HEK293 (cell line): ENCODE data around the gene CLDN24.
"Not testable (repeated sequence)": the region's sequence is repeated elsewhere in the genome, so short reads cannot be mapped to it uniquely, and the experiment has no call there.

Source experiments
- CTCF ChIA-PET: fragments of 350-600 bp; formaldehyde crosslinking; extraction: SDS; loops from one replicate; lab custom pipeline; 2021; ENCODE audit warnings: antibody characterized with exemption; lab: Yijun Ruan, JAX
- POLR2A ChIA-PET: fragments of 300-600 bp; formaldehyde crosslinking; extraction: SDS; loops from one replicate; lab custom pipeline; 2020; ENCODE audit warnings: antibody characterized with exemption, inconsistent platforms; lab: Yijun Ruan, JAX
- H3K27ac ChIP-seq: fragments of 200-500 bp; sonication (Bioruptor generic); 2 replicates; pipeline ENCODE4 v1.5.1; 2014; ENCODE audit warnings: low read depth, low read length, control low read depth, inconsistent platforms; ENCODE audit errors: extremely low read depth
- H3K36me3 ChIP-seq, 2 experiments: fragments of 200-500 bp in 1 of 2; sonication (Bioruptor generic) in 1 of 2; 1 replicate in 1 of 2; 2 replicates in 1 of 2; pipeline ENCODE4 v1.5.1; 2014 to 2017; ENCODE audit warnings: inconsistent platforms in 2 of 2, low read length in 2 of 2; ENCODE audit not compliant: control insufficient read depth in 2 of 2, insufficient read depth in 1 of 2
- H3K4me1 ChIP-seq: fragments of 200-500 bp; sonication (Bioruptor generic); 2 replicates; pipeline ENCODE4 v1.5.1; 2014; ENCODE audit warnings: mild to moderate bottlenecking, low read length, inconsistent platforms; ENCODE audit not compliant: control insufficient read depth, insufficient read depth
- H3K4me3 ChIP-seq: 2 replicates; pipeline ENCODE4 v1.5.1; 2011; ENCODE audit warnings: low read depth, mild to moderate bottlenecking, control low read depth, low read length, moderate library complexity
- H3K9me3 ChIP-seq: fragments of 200-500 bp; sonication (Bioruptor generic); 2 replicates; pipeline ENCODE4 v1.5.1; 2014; ENCODE audit warnings: low read depth, low read length, inconsistent platforms; ENCODE audit not compliant: control insufficient read depth, insufficient read depth
- MZF1 ChIP-seq: fragments of 450-650 bp; formaldehyde crosslinking; IDR thresholded peaks from 2 replicates; pipeline ENCODE4 v1.5.1; 2017; ENCODE audit warnings: missing biosample characterization, missing genetic modification characterization, borderline replicate concordance
- PATZ1 ChIP-seq: fragments of 450-650 bp; formaldehyde crosslinking; IDR thresholded peaks from 2 replicates; pipeline ENCODE4 v1.5.1; 2016; ENCODE audit warnings: missing biosample characterization, missing genetic modification characterization
- PRDM10 ChIP-seq: fragments of 450-650 bp; formaldehyde crosslinking; IDR thresholded peaks from 2 replicates; pipeline ENCODE4 v1.5.1; 2016; ENCODE audit warnings: missing biosample characterization, missing genetic modification characterization
- SCRT1 ChIP-seq: fragments of 450-650 bp; formaldehyde crosslinking; IDR thresholded peaks from 2 replicates; pipeline ENCODE4 v1.5.1; 2016; ENCODE audit warnings: missing biosample characterization, missing genetic modification characterization, borderline replicate concordance
- SETDB1 ChIP-seq: IDR thresholded peaks from one replicate; pipeline ENCODE4 v1.6.1; 2017; ENCODE audit warnings: mild to moderate bottlenecking, low read length, moderate library complexity, mixed read lengths; ENCODE audit not compliant: insufficient read length
- TSHZ1 ChIP-seq: fragments of 450-650 bp; formaldehyde crosslinking; IDR thresholded peaks from 2 replicates; pipeline ENCODE4 v1.5.1; 2016; ENCODE audit warnings: missing biosample characterization, missing genetic modification characterization, borderline replicate concordance
- ZBTB7A ChIP-seq: fragments of 450-650 bp; formaldehyde crosslinking; IDR thresholded peaks from 2 replicates; pipeline ENCODE4 v1.5.1; 2016; ENCODE audit warnings: low read depth, missing biosample characterization, missing genetic modification characterization
- ZNF112 ChIP-seq: fragments of 450-650 bp; formaldehyde crosslinking; IDR thresholded peaks from 2 replicates; pipeline ENCODE4 v1.5.0; 2017; ENCODE audit warnings: missing biosample characterization, missing genetic modification characterization
- ZNF184 ChIP-seq: fragments of 450-650 bp; IDR thresholded peaks from 2 replicates; pipeline ENCODE4 v1.5.1; 2018; ENCODE audit warnings: missing biosample characterization, mild to moderate bottlenecking, missing genetic modification characterization
- ZNF239 ChIP-seq: fragments of 450-650 bp; formaldehyde crosslinking; IDR thresholded peaks from 2 replicates; pipeline ENCODE4 v1.5.1; 2016; ENCODE audit warnings: missing biosample characterization, missing genetic modification characterization
- ZNF26 ChIP-seq: fragments of 450-650 bp; formaldehyde crosslinking; IDR thresholded peaks from 2 replicates; pipeline ENCODE4 v1.5.1; 2016; ENCODE audit warnings: missing biosample characterization, missing genetic modification characterization
- ZNF280C ChIP-seq: fragments of 450-650 bp; formaldehyde crosslinking; IDR thresholded peaks from 2 replicates; pipeline ENCODE4 v1.5.1; 2016; ENCODE audit warnings: missing biosample characterization, missing genetic modification characterization
- ZNF366 ChIP-seq: fragments of 450-650 bp; formaldehyde crosslinking; conservative IDR thresholded peaks from 2 replicates; pipeline ENCODE4 v1.5.1; 2016; ENCODE audit warnings: missing biosample characterization, missing genetic modification characterization
- ZNF707 ChIP-seq: fragments of 450-650 bp; formaldehyde crosslinking; IDR thresholded peaks from 2 replicates; pipeline ENCODE4 v1.5.1; 2016; ENCODE audit warnings: missing biosample characterization, missing genetic modification characterization
- ZNF791 ChIP-seq: fragments of 450-650 bp; formaldehyde crosslinking; IDR thresholded peaks from 2 replicates; pipeline ENCODE4 v1.5.1; 2016; ENCODE audit warnings: missing biosample characterization, missing genetic modification characterization

Gene CLDN24

GRCh38 chr4:183326853-183327252 lies 4.6 kb upstream of the CLDN24 start (continued):
- TF ChIP-seq ZNF280C (tag by site-specific recombination) (no peak), ZNF112 (tag by site-specific recombination) (peak; percentile 99), ZNF366 (tag by site-specific recombination) (no peak), ZNF26 (peak; percentile 31; the same call in 1 of the 2 replicates), ZNF707 (tag by site-specific recombination) (no peak), ZNF184 (peak; percentile 42; the same call in 1 of the 2 replicates), ZNF239 (no peak), PATZ1 (no peak), TSHZ1 (tag by site-specific recombination) (no peak), MZF1 (no peak), ZNF791 (no peak), ZBTB7A (tag by site-specific recombination) (no peak), PRDM10 (peak; percentile 51), SCRT1 (tag by site-specific recombination) (no peak)

- H3K4me1 ChIP-seq, CTCF ChIA-PET, POLR2A ChIA-PET, H3K27ac ChIP-seq, H3K4me3 ChIP-seq, H3K36me3 ChIP-seq, H3K9me3 ChIP-seq: not testable (repeated sequence)
- peak; percentile 88 for TF ChIP-seq SETDB1
Observed at GRCh38 chr4:183326387-183326786, 4.2 kb upstream of the CLDN24 start.
